Neural progenitor cell (in vitro differentiated cells): Measurements from ENCODE around the gene PTK6. TPM values are rescaled to one million over a fixed set of nuclear protein-coding genes. Genes with fewer than 3 reads are reported as not detected.

Experiments used
- DNase-seq: peaks from one replicate; pipeline ENCODE4 v3.0.0-alpha.2; 2016; ENCODE audit warnings: low spot score
- H2AFZ ChIP-seq: fragments of 200-600 bp; sonication (generic); replicated peaks from 2 replicates; pipeline ENCODE4 v1.6.1; 2016; ENCODE audit warnings: antibody characterized with exemption
- H3F3A ChIP-seq: fragments of 200-600 bp; sonication (generic); 2 replicates; pipeline ENCODE4 v1.6.1; 2016; ENCODE audit warnings: antibody characterized with exemption, low read depth
- H3K27ac ChIP-seq: fragments of 200-600 bp; sonication (generic); 2 replicates; pipeline ENCODE4 v1.5.1; 2016; ENCODE audit warnings: mild to moderate bottlenecking
- H3K27me3 ChIP-seq: fragments of 200-600 bp; sonication (generic); 2 replicates; pipeline ENCODE4 v1.6.1; 2016; ENCODE audit warnings: mild to moderate bottlenecking, moderate library complexity
- H3K36me3 ChIP-seq: fragments of 200-600 bp; sonication (generic); 2 replicates; pipeline ENCODE4 v1.5.1; 2016
- H3K4me1 ChIP-seq: fragments of 200-600 bp; sonication (generic); 2 replicates; pipeline ENCODE4 v1.6.1; 2016; ENCODE audit warnings: mixed run types
- H3K4me2 ChIP-seq: fragments of 200-600 bp; sonication (generic); 2 replicates; pipeline ENCODE4 v1.6.1; 2016
- H3K4me3 ChIP-seq: fragments of 200-600 bp; sonication (generic); 2 replicates; pipeline ENCODE4 v1.5.1; 2016
- H3K79me2 ChIP-seq: fragments of 200-600 bp; sonication (generic); 2 replicates; pipeline ENCODE4 v1.6.1; 2016; ENCODE audit warnings: low read depth
- H3K9ac ChIP-seq: fragments of 200-600 bp; sonication (generic); 2 replicates; pipeline ENCODE4 v1.6.1; 2016
- H3K9me3 ChIP-seq: fragments of 200-600 bp; sonication (generic); 2 replicates; pipeline ENCODE4 v1.5.1; 2016; ENCODE audit warnings: low read depth
- H4K20me1 ChIP-seq: fragments of 200-600 bp; sonication (generic); 2 replicates; pipeline ENCODE4 v1.6.1; 2016; ENCODE audit warnings: low read depth
- H3K27ac Mint-ChIP-seq: 3 replicates; pipeline ENCODE4 v1.8.0; 2021; ENCODE audit warnings: mixed read lengths
- H3K27me3 Mint-ChIP-seq: 2 replicates; pipeline ENCODE4 v1.8.0; 2022; ENCODE audit warnings: low read depth, mild to moderate bottlenecking, inconsistent platforms, moderate library complexity, mixed read lengths; ENCODE audit not compliant: insufficient read depth
- H3K36me3 Mint-ChIP-seq: 3 replicates; pipeline ENCODE4 v1.8.0; 2021; ENCODE audit warnings: mixed read lengths
- H3K4me1 Mint-ChIP-seq: 3 replicates; pipeline ENCODE4 v1.8.0; 2021; ENCODE audit warnings: mixed read lengths
- H3K4me3 Mint-ChIP-seq: 3 replicates; pipeline ENCODE4 v1.8.0; 2021; ENCODE audit warnings: mild to moderate bottlenecking, moderate library complexity, mixed read lengths
- H3K9me3 Mint-ChIP-seq: 3 replicates; pipeline ENCODE4 v1.8.0; 2020; ENCODE audit warnings: mixed read lengths
- CTCF ChIP-seq: fragments of 200-600 bp; sonication (generic); IDR thresholded peaks from 2 replicates; pipeline ENCODE4 v1.5.1; 2017; ENCODE audit warnings: antibody characterized with exemption, mild to moderate bottlenecking
- EZH2 ChIP-seq: fragments of 200-600 bp; sonication (generic); IDR thresholded peaks from 2 replicates; pipeline ENCODE4 v1.6.1; 2017; ENCODE audit warnings: antibody characterized with exemption, mild to moderate bottlenecking, moderate library complexity
- EZH2phosphoT487 ChIP-seq: fragments of 200-600 bp; sonication (generic); IDR thresholded peaks from 2 replicates; pipeline ENCODE4 v1.6.1; 2017; ENCODE audit warnings: antibody characterized with exemption
- total RNA-seq: library from RNA; depleted of rRNA; stranded (reverse); fragments of >200 nt; gene quantifications from 2 replicates; pipeline ENCODE4 v1.2.3, GENCODE V29; 2015; ENCODE audit warnings: low replicate concordance

Gene PTK6
- total RNA-seq, 1 donor from 2014 or later: not detected

GRCh38 chr20:63567386-63568169, 30.4 kb upstream of the PTK6 start:
- Mint-ChIP-seq H3K27ac (no peak overlapping the region), H3K9me3 (no peaks in the 10 kb centered on the region), H3K27me3 (peaks cover 3% of the 10 kb centered on the region), H3K4me1 (no peaks in the 10 kb centered on the region), H3K4me3 (no peak overlapping the region), H3K36me3 (no peaks in the 10 kb centered on the region)
- Histone ChIP-seq H3F3A (no peaks in the 10 kb centered on the region), H3K79me2 (no peaks in the 10 kb centered on the region), H3K27ac (no peak overlapping the region), H4K20me1 (no peaks in the 10 kb centered on the region), H3K36me3 (no peaks in the 10 kb centered on the region), H3K9me3 (no peaks in the 10 kb centered on the region), H3K4me2 (no peak overlapping the region), H3K9ac (no peak overlapping the region), H2AFZ (no peak overlapping the region), H3K4me1 (no peaks in the 10 kb centered on the region), H3K27me3 (no peaks in the 10 kb centered on the region), H3K4me3 (no peak overlapping the region)
- no peak for DNase-seq
- no peak for TF ChIP-seq EZH2
- no peak for TF ChIP-seq CTCF
- no peak for TF ChIP-seq EZH2phosphoT487

GRCh38 chr20:63567136-63567385, 29.9 kb upstream of the PTK6 start:
- Histone ChIP-seq H3K9me3 (no peaks in the 10 kb centered on the region), H4K20me1 (no peaks in the 10 kb centered on the region), H3K79me2 (no peaks in the 10 kb centered on the region), H3K27me3 (no peaks in the 10 kb centered on the region), H3K36me3 (no peaks in the 10 kb centered on the region), H3K9ac (no peak overlapping the region), H3K4me3 (no peak overlapping the region), H3K27ac (no peak overlapping the region), H3F3A (no peaks in the 10 kb centered on the region), H3K4me1 (no peaks in the 10 kb centered on the region), H3K4me2 (no peak overlapping the region), H2AFZ (no peak overlapping the region)
- Mint-ChIP-seq H3K4me1 (no peaks in the 10 kb centered on the region), H3K27ac (no peak overlapping the region), H3K36me3 (no peaks in the 10 kb centered on the region), H3K9me3 (no peaks in the 10 kb centered on the region), H3K27me3 (peaks cover 3% of the 10 kb centered on the region), H3K4me3 (no peak overlapping the region)
- TF ChIP-seq CTCF: no peak
- no peak for TF ChIP-seq EZH2
- TF ChIP-seq EZH2phosphoT487: no peak
- DNase-seq: no peak

- Mint-ChIP-seq H3K4me1 (no peaks in the 10 kb centered on the region), H3K27ac (no peak overlapping the region), H3K27me3 (peaks cover 3% of the 10 kb centered on the region), H3K36me3 (no peaks in the 10 kb centered on the region), H3K9me3 (no peaks in the 10 kb centered on the region), H3K4me3 (no peak overlapping the region)
- H3K4me2 ChIP-seq: no peak overlapping the region
- no peaks in the 10 kb centered on the region for H3K9me3 ChIP-seq
- H3K36me3 ChIP-seq: no peaks in the 10 kb centered on the region
- no peak overlapping the region for H2AFZ ChIP-seq
- no peaks in the 10 kb centered on the region for H4K20me1 ChIP-seq
- H3K9ac ChIP-seq: no peak overlapping the region
- H3F3A ChIP-seq: no peaks in the 10 kb centered on the region
- TF ChIP-seq EZH2 (no peak), EZH2phosphoT487 (no peak), CTCF (no peak)
- no peaks in the 10 kb centered on the region for H3K27me3 ChIP-seq
- no peak overlapping the region for H3K27ac ChIP-seq
- H3K79me2 ChIP-seq: no peaks in the 10 kb centered on the region
- no peaks in the 10 kb centered on the region for H3K4me1 ChIP-seq
- DNase-seq: no peak
- H3K4me3 ChIP-seq: no peak overlapping the region
These were observed 29.4 kb upstream of the PTK6 start for GRCh38 chr20:63566395-63567135.
